ENCODE results near the gene CLDN12. TPM values are rescaled to one million over a fixed set of nuclear protein-coding genes. Genes with fewer than 3 reads are reported as not detected.

CLDN12 gene
- total RNA-seq (ENCODE audit: unreplicated experiment), result 29.0 TPM
- long read RNA-seq, transcript CLDN12-201 (3 exons, 3,565 nt), result major isoform, 5 of 8 reads
- long read RNA-seq, partial matches to known transcripts, result 0 of 8 reads
- long read RNA-seq, other reads (novel, unspliced or antisense), result 0 of 8 reads

GRCh38 chr7:90403174-90404113, at the start of gene CLDN12:
TSS of gene CLDN12 (plus strand) at chr7:90403461. CDS start at chr7:90412677, 9,216 bp downstream.
- TF ChIP-seq CTCF (IDR thresholded peaks at IDR 0.05; ENCODE audit: unreplicated experiment), result no peak
- Mint-ChIP-seq H3K27me3 (ENCODE audit: unreplicated experiment) (no peaks in the 10 kb centered on the region), H3K9me3 (ENCODE audit: unreplicated experiment) (no peaks in the 10 kb centered on the region), H3K36me3 (ENCODE audit: low read depth, unreplicated experiment) (peaks cover 6% of the 10 kb centered on the region), H3K4me3 (ENCODE audit: unreplicated experiment) (peak within 1 kb of the TSS; percentile 96), H3K4me1 (ENCODE audit: unreplicated experiment) (peaks cover 3% of the 10 kb centered on the region), H3K27ac (ENCODE audit: unreplicated experiment) (peak within 1 kb of the TSS; percentile 90)
- peak; percentile 72 for DNase-seq (ENCODE audit: low spot score)

- DNase-seq (ENCODE audit: low spot score), result no peak
- peaks cover 30% of the 10 kb centered on the region for H3K36me3 Mint-ChIP-seq (ENCODE audit: low read depth, unreplicated experiment)
- no peaks in the 10 kb centered on the region for H3K4me1 Mint-ChIP-seq (ENCODE audit: unreplicated experiment)
- no peak for TF ChIP-seq CTCF (IDR thresholded peaks at IDR 0.05; ENCODE audit: unreplicated experiment)
- no peaks in the 10 kb centered on the region for H3K9me3 Mint-ChIP-seq (ENCODE audit: unreplicated experiment)
- H3K4me3 Mint-ChIP-seq (ENCODE audit: unreplicated experiment), result no peak overlapping the region
- H3K27ac Mint-ChIP-seq (ENCODE audit: unreplicated experiment), result no peak overlapping the region
- peaks cover 3% of the 10 kb centered on the region for H3K27me3 Mint-ChIP-seq (ENCODE audit: unreplicated experiment)
These were observed 19.8 kb upstream of the CLDN12 start for GRCh38 chr7:90383422-90383821.

- H3K27me3 Mint-ChIP-seq (ENCODE audit: unreplicated experiment), result peaks cover 3% of the 10 kb centered on the region
- no peak for DNase-seq (ENCODE audit: low spot score)
- H3K4me1 Mint-ChIP-seq (ENCODE audit: unreplicated experiment), result no peaks in the 10 kb centered on the region
- TF ChIP-seq CTCF (IDR thresholded peaks at IDR 0.05; ENCODE audit: unreplicated experiment), result no peak
- H3K9me3 Mint-ChIP-seq (ENCODE audit: unreplicated experiment), result no peaks in the 10 kb centered on the region
- H3K4me3 Mint-ChIP-seq (ENCODE audit: unreplicated experiment), result no peak overlapping the region
- H3K36me3 Mint-ChIP-seq (ENCODE audit: low read depth, unreplicated experiment), result peaks cover 29% of the 10 kb centered on the region
- H3K27ac Mint-ChIP-seq (ENCODE audit: unreplicated experiment), result no peak overlapping the region
These were observed 19.4 kb upstream of the CLDN12 start for GRCh38 chr7:90383861-90384260.

- Mint-ChIP-seq H3K27ac (ENCODE audit: unreplicated experiment) (no peak overlapping the region), H3K4me1 (ENCODE audit: unreplicated experiment) (no peaks in the 10 kb centered on the region), H3K4me3 (ENCODE audit: unreplicated experiment) (no peak overlapping the region), H3K27me3 (ENCODE audit: unreplicated experiment) (no peaks in the 10 kb centered on the region), H3K9me3 (ENCODE audit: unreplicated experiment) (no peaks in the 10 kb centered on the region), H3K36me3 (ENCODE audit: low read depth, unreplicated experiment) (peaks cover 24% of the 10 kb centered on the region)
- DNase-seq (ENCODE audit: low spot score), result no peak
- TF ChIP-seq CTCF (IDR thresholded peaks at IDR 0.05; ENCODE audit: unreplicated experiment), result no peak
These were observed 18.8 kb upstream of the CLDN12 start for GRCh38 chr7:90384433-90384832.
